PFSK-1 (cell line): ENCODE data around the gene NINJ2.

Experiments
- FOXP2 ChIP-seq: optimal IDR thresholded peaks from 2 replicates; pipeline ENCODE3; 2011; ENCODE audit warnings: borderline replicate concordance, control low read depth, inconsistent platforms; ENCODE audit not compliant: insufficient read depth; ENCODE audit errors: extremely low read length, extremely low read depth
- POLR2AphosphoS5 ChIP-seq: IDR thresholded peaks from 2 replicates; pipeline ENCODE4 v1.6.1; 2012; ENCODE audit warnings: low read depth, mild to moderate bottlenecking, control low read depth, low read length, moderate library complexity
- SIN3A ChIP-seq: IDR thresholded peaks from 2 replicates; pipeline ENCODE4 v1.6.1; 2012; ENCODE audit warnings: mild to moderate bottlenecking, low read length, moderate library complexity, borderline replicate concordance; ENCODE audit not compliant: insufficient read depth
- TAF1 ChIP-seq: IDR thresholded peaks from 2 replicates; pipeline ENCODE4 v1.6.1; 2012; ENCODE audit warnings: low read length, control low read depth, borderline replicate concordance; ENCODE audit not compliant: insufficient read depth
- TF ChIP-seq, protein P1 (sequence below), 2 experiments: IDR thresholded peaks; 2 replicates each; pipeline versions ENCODE4 v1.6.1 to v1.8.0; 2011 to 2012; ENCODE audit warnings: low read depth in 2 of 2, low read length in 2 of 2, control low read depth in 1 of 2, inconsistent platforms in 1 of 2, mild to moderate bottlenecking in 1 of 2, moderate library complexity in 1 of 2; ENCODE audit not compliant: insufficient read depth in 1 of 2

NINJ2 gene

DNA sequence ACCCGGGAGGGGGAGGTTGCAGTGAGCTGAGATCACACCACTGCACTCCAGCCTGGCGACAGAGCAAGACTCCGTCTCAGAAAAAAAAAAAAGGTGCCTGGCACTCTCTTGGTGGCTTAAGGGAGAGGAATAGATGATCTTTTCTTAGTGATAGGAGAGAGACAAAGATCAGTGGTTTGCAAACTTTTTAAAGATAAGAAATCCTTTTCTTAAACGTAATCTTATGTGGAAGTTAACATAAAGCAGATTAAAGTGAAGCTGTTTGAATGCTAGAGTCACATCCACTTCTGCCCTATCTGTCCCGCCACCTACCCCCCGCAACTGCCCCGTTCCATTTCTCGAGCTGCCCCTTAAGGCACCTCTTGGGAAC lies 6.3 kb upstream of the NINJ2 start:
- no peak for TF ChIP-seq FOXP2
- no peak for TF ChIP-seq SIN3A
- no peak for TF ChIP-seq POLR2AphosphoS5
- TF ChIP-seq TAF1: no peak
- TF ChIP-seq, protein P1, sequence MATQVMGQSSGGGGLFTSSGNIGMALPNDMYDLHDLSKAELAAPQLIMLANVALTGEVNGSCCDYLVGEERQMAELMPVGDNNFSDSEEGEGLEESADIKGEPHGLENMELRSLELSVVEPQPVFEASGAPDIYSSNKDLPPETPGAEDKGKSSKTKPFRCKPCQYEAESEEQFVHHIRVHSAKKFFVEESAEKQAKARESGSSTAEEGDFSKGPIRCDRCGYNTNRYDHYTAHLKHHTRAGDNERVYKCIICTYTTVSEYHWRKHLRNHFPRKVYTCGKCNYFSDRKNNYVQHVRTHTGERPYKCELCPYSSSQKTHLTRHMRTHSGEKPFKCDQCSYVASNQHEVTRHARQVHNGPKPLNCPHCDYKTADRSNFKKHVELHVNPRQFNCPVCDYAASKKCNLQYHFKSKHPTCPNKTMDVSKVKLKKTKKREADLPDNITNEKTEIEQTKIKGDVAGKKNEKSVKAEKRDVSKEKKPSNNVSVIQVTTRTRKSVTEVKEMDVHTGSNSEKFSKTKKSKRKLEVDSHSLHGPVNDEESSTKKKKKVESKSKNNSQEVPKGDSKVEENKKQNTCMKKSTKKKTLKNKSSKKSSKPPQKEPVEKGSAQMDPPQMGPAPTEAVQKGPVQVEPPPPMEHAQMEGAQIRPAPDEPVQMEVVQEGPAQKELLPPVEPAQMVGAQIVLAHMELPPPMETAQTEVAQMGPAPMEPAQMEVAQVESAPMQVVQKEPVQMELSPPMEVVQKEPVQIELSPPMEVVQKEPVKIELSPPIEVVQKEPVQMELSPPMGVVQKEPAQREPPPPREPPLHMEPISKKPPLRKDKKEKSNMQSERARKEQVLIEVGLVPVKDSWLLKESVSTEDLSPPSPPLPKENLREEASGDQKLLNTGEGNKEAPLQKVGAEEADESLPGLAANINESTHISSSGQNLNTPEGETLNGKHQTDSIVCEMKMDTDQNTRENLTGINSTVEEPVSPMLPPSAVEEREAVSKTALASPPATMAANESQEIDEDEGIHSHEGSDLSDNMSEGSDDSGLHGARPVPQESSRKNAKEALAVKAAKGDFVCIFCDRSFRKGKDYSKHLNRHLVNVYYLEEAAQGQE (IDR thresholded peaks at IDR 0.05; ENCODE audit: insufficient read depth in 1 of 2, low read depth in 2 of 2, low read length in 2 of 2): no peak

DNA sequence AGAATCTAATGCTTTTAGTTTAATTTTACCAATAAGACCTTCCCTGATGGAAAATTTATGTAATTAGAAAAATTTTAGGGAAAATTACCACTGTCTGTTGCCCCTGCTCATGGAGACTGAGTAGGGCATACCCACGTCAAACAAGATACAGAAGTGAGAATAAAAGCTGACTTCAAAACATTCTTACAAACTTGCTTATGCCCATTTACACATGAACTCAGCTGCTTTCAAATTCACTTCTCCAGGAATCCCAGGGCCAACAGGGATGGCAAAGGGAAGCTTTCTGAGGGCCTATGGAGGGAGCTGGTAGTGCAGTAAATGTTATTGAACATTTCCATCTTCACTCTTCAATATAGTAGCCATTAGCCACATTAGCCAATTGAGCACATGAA lies 4.8 kb upstream of the NINJ2 start:
- TF ChIP-seq POLR2AphosphoS5: no peak
- no peak for TF ChIP-seq TAF1
- TF ChIP-seq FOXP2: no peak
- TF ChIP-seq, protein P1 (IDR thresholded peaks at IDR 0.05; ENCODE audit: insufficient read depth in 1 of 2, low read depth in 2 of 2, low read length in 2 of 2): no peak
- TF ChIP-seq SIN3A: no peak

DNA sequence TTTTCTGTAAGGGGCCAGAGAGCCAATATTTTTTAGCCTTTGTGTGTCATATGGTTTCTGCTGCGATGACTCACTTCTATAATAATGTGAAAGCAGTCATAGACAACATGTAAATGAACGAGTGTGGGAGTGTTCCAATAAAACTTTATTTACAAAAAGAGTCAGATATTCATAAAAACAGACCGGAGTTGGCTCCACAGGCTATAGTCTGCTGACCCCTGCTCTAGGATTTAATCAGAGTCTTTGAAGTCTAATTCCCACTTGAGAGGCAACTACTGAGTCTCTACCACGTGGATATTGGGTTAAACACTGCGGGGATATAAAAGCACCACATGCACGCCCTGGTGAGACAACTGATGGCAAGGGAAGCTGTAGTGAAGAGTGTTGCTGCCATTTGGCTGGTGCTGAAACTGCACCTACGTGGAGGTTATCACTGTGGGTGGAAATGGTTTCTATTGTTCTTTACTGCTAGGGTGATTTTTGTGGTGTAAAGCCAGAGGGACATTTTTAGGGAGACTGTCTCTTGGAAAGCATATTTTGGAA lies 3.6 kb upstream of the NINJ2 start:
- TF ChIP-seq SIN3A (no peak), FOXP2 (no peak), POLR2AphosphoS5 (no peak), TAF1 (no peak)
- TF ChIP-seq, protein P1 (IDR thresholded peaks at IDR 0.05; ENCODE audit: insufficient read depth in 1 of 2, low read depth in 2 of 2, low read length in 2 of 2): 0 out of 4 replicates have a peak, but pooled peaks of 1 of the 2 experiments have one; percentile 20

DNA sequence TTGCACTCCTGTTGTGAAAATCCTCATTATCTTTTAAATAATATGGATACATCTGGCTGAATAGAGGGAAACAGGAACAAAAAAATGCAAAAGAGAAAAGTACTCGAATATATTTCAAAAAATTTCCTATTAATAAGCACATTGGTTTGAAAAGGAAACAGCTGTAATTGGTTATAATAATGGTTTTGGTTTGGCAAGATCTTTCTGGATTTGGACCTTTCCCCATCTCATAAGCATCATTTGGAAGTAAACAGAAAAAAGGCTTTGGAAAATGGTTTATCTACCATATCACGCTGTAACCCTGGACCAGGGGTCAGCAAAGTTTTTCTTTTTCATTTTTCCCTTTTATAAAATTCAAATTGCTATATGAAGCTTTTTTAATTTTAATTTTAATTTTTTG lies 2.8 kb upstream of the NINJ2 start:
- TF ChIP-seq, protein P1 (IDR thresholded peaks at IDR 0.05; ENCODE audit: insufficient read depth in 1 of 2, low read depth in 2 of 2, low read length in 2 of 2): no peak
- no peak for TF ChIP-seq SIN3A
- no peak for TF ChIP-seq POLR2AphosphoS5
- TF ChIP-seq FOXP2: no peak
- no peak for TF ChIP-seq TAF1

DNA sequence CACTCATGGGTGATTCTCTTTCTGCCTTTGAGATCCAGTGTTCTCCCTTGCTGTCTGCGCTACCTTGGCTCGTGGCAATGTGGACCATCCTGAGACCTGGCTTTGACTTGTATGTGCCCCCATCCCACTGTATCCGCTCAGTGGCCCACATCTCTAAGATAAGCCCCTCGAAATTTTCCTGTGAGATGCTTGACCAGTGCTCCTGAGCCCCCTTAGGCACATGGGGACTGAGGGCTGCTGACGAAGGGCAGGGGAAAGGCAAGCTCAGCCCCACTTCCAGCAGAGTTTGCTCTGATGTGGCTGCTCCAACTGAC lies 1.5 kb upstream of the NINJ2 start:
- TF ChIP-seq TAF1: no peak
- TF ChIP-seq FOXP2: no peak
- TF ChIP-seq POLR2AphosphoS5: no peak
- TF ChIP-seq, protein P1 (IDR thresholded peaks at IDR 0.05; ENCODE audit: insufficient read depth in 1 of 2, low read depth in 2 of 2, low read length in 2 of 2): no peak
